Breast epithelium (tissue), 3 donors: ENCODE data around the gene FAM53A.

ENCODE experiments used
- POLR2A ChIP-seq: fragments of 450-650 bp; IDR thresholded peaks from one replicate; pipeline ENCODE4 v1.6.1; 2016; ENCODE audit warnings: antibody characterized with exemption, mild to moderate bottlenecking, moderate library complexity
- POLR2AphosphoS5 ChIP-seq, 3 donors: sonication (generic); formaldehyde crosslinking; IDR thresholded peaks; one replicate each; pipeline ENCODE4 v1.6.1; 2017; ENCODE audit warnings: antibody characterized with exemption in 3 of 3

GRCh38 chr4:1644891-1645657 is 39.0 kb downstream of the FAM53A start:
- TF ChIP-seq POLR2AphosphoS5 (IDR thresholded peaks at IDR 0.05), result no peak
- no peak for TF ChIP-seq POLR2A
